Stimulated activated CD4-positive, alpha-beta T cell treated with anti-CD3 and anti-CD28 coated beads, Interleukin-12 subunit alpha, Interleukin-12 subunit beta, amount 100 ng/mL, for 4 hours (primary cell): Measurements from ENCODE around the gene CACNA2D3.

Experiments used
- DNase-seq: peaks from one replicate; pipeline ENCODE4 v3.0.0-alpha.2; 2020

CACNA2D3 gene

GRCh38 chr3:54345847-54346375 lies 223.6 kb downstream of the CACNA2D3 start:
- no peak for DNase-seq

DNA sequence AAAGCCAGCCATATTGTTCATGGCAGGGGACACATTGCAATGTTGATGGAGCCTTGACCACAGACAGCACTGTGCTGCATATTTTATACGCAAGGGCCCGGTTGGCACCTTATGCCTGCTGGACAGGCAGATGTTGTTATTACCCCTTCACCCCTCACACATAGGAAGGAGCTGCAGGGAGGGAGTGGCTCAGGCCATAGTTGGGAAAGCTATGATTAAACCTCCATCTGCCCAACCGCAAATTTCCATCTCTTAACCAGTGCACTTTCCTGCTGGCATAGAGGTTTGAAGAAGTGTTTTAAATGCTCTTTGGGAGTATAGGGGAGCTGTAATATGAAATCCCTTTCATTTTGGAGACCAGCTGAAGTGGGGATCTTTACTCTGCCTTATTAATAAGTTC lies 224.7 kb downstream of the CACNA2D3 start:
- DNase-seq: no peak

DNA sequence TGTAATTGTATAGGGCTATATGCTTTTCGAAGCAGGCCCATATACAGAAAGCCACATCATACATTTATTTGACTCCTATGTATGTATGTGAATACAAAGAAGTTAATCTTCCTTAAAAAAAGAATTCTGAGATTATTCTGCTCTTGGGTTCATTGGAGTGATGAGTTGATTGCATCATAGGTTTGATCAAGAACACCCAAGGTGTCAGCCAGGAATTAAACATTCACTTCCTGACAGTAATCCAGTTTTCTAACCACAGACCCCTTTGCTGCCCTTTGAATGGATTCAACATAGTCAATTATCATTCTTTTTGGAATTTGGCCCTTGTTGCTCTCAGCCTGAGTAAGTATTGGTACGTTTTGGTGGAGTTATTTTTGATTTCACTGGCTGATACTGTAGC lies 225.6 kb downstream of the CACNA2D3 start:
- DNase-seq: no peak

GRCh38 chr3:54349231-54349652 lies 226.9 kb downstream of the CACNA2D3 start:
- no peak for DNase-seq

GRCh38 chr3:54349691-54350090 lies 227.3 kb downstream of the CACNA2D3 start:
- DNase-seq: no peak

DNA sequence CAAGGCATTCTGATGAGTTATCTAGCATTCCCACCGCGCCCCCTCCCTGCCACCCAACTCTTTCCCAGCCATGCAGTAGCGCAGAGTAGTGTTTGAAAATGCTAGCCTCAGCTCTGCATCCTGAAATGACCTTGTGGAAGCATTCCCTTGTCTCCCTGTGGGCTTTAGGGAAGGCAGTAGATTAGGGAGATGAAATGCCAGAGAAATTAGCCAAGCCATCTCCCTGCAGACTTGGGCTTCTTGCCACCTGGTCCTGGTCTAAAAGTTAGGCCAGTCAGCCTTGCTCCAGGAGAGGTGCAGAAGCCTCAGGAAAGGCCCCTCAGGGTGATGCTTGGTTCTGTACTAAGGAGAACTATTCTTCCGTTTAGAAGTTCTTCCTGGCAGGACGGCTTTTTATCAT lies 231.2 kb downstream of the CACNA2D3 start:
- no peak for DNase-seq

DNA sequence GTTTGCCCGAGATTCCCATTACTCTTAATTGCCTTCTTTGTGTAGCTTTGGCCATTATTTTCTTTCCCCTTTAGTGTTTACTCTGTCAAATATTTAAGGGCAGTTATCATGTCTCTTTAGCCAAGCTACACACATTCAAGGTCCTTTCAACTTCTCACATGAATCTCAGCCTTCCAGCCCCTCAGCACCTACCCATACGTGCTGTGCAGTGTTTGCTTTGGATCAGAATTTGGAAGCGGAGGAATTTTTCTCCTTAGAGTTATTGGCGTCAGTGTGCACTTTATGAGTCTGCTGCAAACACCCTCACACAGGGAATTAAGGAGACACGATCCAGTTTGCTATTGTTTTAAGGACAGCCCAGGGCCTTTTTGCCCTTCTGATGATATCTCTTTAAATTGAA lies 231.6 kb downstream of the CACNA2D3 start:
- DNase-seq: no peak

GRCh38 chr3:54355800-54356199 lies 233.4 kb downstream of the CACNA2D3 start:
- DNase-seq: no peak

GRCh38 chr3:54356261-54357045 lies 234.1 kb downstream of the CACNA2D3 start:
- no peak for DNase-seq

GRCh38 chr3:54357301-54357700 lies 234.9 kb downstream of the CACNA2D3 start:
- no peak for DNase-seq

GRCh38 chr3:54358316-54358715 lies 236.0 kb downstream of the CACNA2D3 start:
- no peak for DNase-seq

DNA sequence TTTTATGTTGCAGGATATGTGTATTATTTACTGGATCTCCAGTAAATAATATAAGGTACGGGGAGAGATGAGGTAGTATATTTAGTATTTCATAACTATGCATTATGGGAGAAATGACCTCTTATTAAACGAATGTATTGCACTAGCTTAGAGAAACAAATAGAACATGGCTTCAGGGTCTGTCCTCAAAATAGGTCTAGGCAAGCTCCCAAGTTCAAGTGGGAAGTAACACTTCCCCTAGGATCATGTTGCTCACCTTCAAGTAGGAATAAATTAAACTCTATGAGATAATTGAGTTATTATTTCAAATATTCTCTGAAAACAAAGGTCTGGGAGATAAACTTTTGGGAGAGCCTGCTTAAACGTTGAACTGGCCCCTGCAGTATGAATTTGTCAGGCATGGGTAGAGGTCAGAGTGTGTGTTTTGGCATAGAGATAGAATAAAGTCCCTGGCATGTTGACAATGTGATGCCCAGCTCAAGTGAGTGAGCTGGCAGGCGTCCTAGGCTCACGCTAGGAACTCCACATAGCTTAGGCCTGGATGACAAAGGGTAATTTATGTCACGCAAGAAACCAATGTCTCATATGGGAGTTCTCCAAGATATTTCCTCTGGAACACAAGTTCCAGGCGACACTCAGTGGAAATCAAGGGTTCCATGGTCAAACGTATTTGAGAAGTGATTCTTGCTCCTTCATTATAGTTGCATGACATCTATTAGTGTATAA lies 236.8 kb downstream of the CACNA2D3 start:
- no peak for DNase-seq

DNA sequence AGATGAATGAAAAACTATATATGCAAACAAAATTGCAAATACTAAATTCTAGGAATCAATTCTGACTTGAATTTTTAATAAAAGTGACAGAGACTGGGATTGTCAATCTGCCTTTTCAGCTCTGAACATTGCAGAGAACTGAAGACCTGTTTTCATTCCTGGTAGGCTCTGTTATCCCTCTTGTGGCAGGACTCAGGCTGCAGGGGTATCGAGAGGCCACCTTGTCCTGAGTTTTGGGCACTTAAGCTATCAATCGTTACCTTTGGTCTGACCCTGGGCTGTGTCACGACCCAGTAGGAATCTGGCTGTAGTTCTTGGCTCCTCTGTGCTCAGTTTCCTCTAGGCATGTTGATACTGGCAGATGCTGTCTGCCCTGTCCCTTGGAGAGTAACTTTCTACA lies 238.0 kb downstream of the CACNA2D3 start:
- DNase-seq: no peak

DNA sequence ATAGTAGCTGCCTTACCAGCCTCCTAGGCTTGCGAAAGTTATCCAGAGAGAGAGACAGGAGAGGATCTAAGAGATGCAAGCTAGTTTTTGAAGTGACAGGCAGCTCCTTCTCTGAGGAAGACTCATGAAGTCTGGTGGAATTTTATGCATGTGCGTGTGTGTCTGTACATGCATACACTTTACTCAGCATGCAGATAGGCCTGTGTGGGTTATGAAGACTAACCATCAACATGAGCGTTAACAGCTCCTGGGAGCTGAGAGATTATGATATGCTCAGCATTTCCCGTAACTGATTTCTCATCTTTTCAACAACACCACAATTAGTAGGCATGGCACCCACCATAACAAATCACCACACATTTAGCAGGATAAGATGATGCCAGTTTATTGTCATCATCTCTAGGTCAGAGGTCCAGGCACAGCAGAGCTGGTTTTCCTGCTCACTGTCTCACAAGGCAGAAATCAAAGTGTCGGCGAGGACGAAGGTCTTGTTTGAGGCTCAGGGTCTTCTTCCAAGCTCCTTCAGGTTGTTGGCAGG lies 239.5 kb downstream of the CACNA2D3 start:
- no peak for DNase-seq

DNA sequence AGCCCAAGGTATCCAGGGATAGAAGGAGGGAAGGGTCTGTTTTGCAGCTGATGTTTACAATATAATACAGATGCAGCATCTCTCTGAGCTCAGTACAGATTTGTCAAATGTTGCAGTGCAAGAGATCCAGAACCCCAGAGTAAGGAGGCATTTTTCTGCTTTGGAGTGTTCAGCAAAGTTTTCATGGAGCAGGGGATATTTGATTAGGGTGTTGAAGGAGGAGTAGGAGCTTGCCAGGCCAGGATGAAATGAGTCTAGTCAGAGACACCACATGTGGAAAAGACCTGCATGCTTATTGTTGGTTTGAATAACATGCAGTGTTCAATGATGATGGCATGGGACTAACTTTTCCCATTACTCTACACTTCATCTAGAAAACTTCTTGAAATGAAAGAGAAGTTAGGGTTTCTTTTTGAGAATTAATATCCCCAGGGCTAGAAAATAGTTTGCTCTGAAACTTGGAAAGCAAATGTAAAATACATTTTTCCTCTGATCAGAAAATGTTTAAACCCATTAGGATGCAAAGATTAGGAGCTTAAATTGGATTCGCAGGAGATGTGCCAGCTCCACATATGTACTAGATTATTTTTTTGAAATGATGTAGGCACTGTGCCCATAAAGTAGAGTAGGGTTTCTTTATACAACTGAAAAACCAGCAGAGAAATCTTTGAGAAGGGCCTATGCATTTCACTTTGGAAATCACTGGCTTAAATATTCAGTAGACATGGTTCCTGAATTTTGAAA lies 243.8 kb downstream of the CACNA2D3 start:
- no peak for DNase-seq

DNA sequence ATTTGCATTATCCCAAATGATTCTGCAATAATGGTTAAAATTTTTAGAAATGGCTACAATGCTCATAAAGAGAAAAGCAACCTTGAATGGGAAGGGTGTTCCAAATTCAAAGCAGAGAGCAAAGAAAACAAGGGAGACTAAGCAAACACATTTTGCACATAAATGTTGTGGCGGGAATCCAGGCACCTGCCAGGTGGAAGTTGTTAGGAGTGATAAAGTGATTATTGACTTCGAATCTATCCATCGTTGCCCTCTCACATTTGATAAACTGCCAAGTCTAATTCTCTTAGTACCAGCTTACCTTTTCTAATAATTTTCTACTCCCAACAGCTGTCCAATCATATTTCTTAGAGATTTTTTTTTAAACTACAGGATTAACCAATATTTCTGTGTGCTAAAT lies 244.5 kb downstream of the CACNA2D3 start:
- no peak for DNase-seq

DNA sequence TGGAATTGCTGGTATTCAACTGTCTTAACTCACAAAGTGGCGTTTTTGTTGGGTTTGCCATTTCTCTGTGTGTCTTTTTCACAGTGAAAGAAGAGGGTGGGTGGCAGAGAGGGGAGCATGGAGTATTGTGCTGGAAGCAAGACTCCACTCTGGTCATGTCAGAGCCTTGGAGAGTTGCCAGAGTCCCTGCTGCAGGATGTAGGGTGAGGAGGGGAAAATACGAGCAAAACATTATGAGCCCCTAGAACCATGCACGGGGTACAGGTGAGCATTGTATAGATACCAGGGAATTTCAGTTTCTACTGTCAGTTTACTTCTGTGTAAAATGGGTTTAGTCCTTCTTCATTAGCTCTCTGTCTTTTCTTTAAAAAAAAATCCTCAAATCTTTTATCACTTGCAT lies 249.9 kb downstream of the CACNA2D3 start:
- no peak for DNase-seq

- DNase-seq: no peak
These were observed 252.0 kb downstream of the CACNA2D3 start for GRCh38 chr3:54374214-54374852.

DNA sequence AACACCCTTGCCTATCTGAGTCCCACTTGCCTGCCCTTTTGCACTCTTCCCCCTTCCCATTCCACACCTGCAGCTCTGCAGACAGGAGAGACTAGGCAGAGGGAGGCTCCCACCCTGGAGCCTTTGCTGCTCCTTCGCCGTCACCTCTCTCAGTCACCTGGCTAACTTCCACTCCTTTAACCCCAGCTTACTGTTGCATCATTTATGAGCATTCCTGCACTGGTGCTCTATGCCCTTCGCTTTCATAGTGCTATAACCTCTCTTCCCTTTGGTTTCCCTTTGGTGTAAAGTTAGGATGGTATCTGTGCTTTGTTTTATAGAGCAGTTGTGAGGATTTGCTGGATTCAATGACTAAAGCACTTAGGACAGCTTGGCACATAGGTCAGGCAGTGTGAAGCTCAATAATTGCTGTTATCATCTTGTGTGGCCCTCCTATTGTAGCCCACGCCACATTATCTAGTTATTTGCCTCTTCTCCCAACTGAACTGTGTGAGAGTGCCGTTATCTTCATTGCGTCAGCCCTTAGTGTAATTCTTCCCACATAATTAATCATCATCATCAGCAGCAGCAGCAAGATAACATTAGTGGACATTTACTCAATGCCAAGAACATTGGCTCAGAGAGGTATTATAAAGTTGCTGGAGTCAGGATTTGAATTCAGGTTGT lies 253.9 kb downstream of the CACNA2D3 start:
- no peak for DNase-seq

DNA sequence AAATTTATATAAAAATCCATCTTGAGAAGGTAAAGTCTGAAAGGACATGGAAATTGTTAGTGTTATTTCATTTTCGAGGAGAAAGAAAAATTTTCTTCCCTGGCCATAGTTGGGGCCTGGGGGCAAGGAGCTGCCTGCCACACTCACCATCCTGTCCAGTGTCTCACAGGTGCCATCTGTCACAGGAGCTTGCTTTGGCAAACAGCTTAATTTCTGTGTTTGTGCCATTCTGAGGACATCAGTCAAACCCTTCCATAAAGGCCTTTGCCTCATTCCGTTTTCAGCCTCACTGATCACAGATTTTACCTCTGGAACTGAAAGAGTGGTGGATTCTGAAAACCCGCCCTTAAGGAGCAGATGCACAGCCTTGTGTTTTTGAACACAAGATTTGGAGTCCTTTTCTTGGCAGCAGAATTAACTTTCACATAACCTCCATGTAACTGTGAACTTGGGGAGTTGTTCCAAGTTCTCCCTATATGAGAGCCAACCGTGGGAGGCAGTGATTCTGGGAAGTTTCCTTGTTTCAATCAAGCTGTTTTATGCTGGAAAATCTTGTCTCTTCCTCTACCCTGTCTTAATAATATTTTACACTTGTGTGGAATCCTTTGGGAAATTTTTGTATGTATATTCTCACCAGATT lies 254.7 kb downstream of the CACNA2D3 start:
- no peak for DNase-seq

- no peak for DNase-seq
These were observed 255.8 kb downstream of the CACNA2D3 start for GRCh38 chr3:54378184-54378583.

GRCh38 chr3:54384279-54384678 lies 261.9 kb downstream of the CACNA2D3 start:
- DNase-seq: no peak
